Large intestine (tissue), 3 donors: ENCODE measurements around the gene PKN1. TPM values are rescaled to one million over a fixed set of nuclear protein-coding genes. Genes with fewer than 3 reads are reported as not detected.
"Not testable (repeated sequence)": the region's sequence is repeated elsewhere in the genome, so short reads cannot be mapped to it uniquely, and the experiment has no call there.

Experiments used
- DNase-seq, 2 donors: peaks; one replicate each; pipeline versions ENCODE4 v3.0.0 to v3.0.0-alpha.2; 2013
- H3K27ac ChIP-seq: one replicate; pipeline ENCODE4 v1.5.1; 2013; ENCODE audit warnings: low read length
- H3K27me3 ChIP-seq: 2 replicates; pipeline ENCODE4 v1.6.1; 2013; ENCODE audit warnings: low read length; ENCODE audit not compliant: control insufficient read depth, insufficient read depth
- H3K36me3 ChIP-seq: 2 replicates; pipeline ENCODE4 v1.6.1; 2013; ENCODE audit warnings: low read length; ENCODE audit not compliant: control insufficient read depth, insufficient read depth
- H3K4me1 ChIP-seq: one replicate; pipeline ENCODE4 v1.6.1; 2013; ENCODE audit warnings: low read length; ENCODE audit not compliant: control insufficient read depth, insufficient read depth
- H3K4me3 ChIP-seq: one replicate; pipeline ENCODE4 v1.5.1; 2013; ENCODE audit warnings: low read length
- H3K9me3 ChIP-seq: one replicate; pipeline ENCODE4 v1.6.1; 2013; ENCODE audit warnings: mild to moderate bottlenecking, low read depth, low read length, moderate library complexity; ENCODE audit not compliant: control insufficient read depth
- WGBS: methylation state at CpG from one replicate; pipeline ENCODE4 v1.1.5; 2013; ENCODE audit warnings: low lambda C conversion rate; ENCODE audit not compliant: insufficient coverage; 5-methylcytosine and 5-hydroxymethylcytosine counted together
- polyA plus RNA-seq: library from polyadenylated mRNA; unstranded; fragments of 120-200 nt; gene quantifications from one replicate; pipeline ENCODE4 v1.2.1, GENCODE V29; 2013

PKN1 gene
- polyA plus RNA-seq, 1 donor = 65.3 TPM

- H3K4me1 ChIP-seq = peaks cover 11% of the 10 kb centered on the region
- no CpG with 5 or more reads among the region's 16 CpGs for WGBS
- H3K4me3 ChIP-seq = no peak overlapping the region
- H3K27ac ChIP-seq = no peak overlapping the region
- H3K36me3 ChIP-seq = peaks cover 49% of the 10 kb centered on the region
- H3K27me3 ChIP-seq = no peaks in the 10 kb centered on the region
- no peak for DNase-seq
- H3K9me3 ChIP-seq = peaks cover 2% of the 10 kb centered on the region
Measured at GRCh38 chr19:14442891-14443631, 10.0 kb downstream of the PKN1 start.

- no peak overlapping the region for H3K27ac ChIP-seq
- peaks cover 2% of the 10 kb centered on the region for H3K9me3 ChIP-seq
- H3K27me3 ChIP-seq = no peaks in the 10 kb centered on the region
- DNase-seq = no peak
- peaks cover 11% of the 10 kb centered on the region for H3K4me1 ChIP-seq
- peaks cover 56% of the 10 kb centered on the region for H3K36me3 ChIP-seq
- WGBS = no CpG with 5 or more reads among the region's 14 CpGs
- H3K4me3 ChIP-seq = no peak overlapping the region
Measured at GRCh38 chr19:14443632-14444216, 10.6 kb downstream of the PKN1 start.

- Histone ChIP-seq H3K4me1 (no peaks in the 10 kb centered on the region), H3K27ac (no peak overlapping the region), H3K36me3 (peaks cover 79% of the 10 kb centered on the region), H3K27me3 (no peaks in the 10 kb centered on the region), H3K4me3 (no peak overlapping the region), H3K9me3 (peaks cover 6% of the 10 kb centered on the region)
- 100% methylated on average over 1 of the region's 10 CpGs for WGBS
- no peak for DNase-seq
Measured at GRCh38 chr19:14446336-14447036, 13.4 kb downstream of the PKN1 start.

GRCh38 chr19:14449321-14449720 is 16.2 kb downstream of the PKN1 start:
- Histone ChIP-seq H3K4me1 (no peaks in the 10 kb centered on the region), H3K36me3 (peaks cover 66% of the 10 kb centered on the region), H3K27ac (no peak overlapping the region), H3K27me3 (no peaks in the 10 kb centered on the region), H3K9me3 (peaks cover 6% of the 10 kb centered on the region), H3K4me3 (no peak overlapping the region)
- no peak for DNase-seq
- WGBS = no CpG with 5 or more reads among the region's 6 CpGs

- Histone ChIP-seq H3K9me3 (peaks cover 6% of the 10 kb centered on the region), H3K27me3 (no peaks in the 10 kb centered on the region), H3K4me1 (no peaks in the 10 kb centered on the region), H3K27ac (no peak overlapping the region), H3K4me3 (no peak overlapping the region), H3K36me3 (peaks cover 64% of the 10 kb centered on the region)
- DNase-seq = no peak
- WGBS = no CpG with 5 or more reads among the region's 30 CpGs
Measured at GRCh38 chr19:14450168-14450874, 17.2 kb downstream of the PKN1 start.

GRCh38 chr19:14450876-14451275 is 17.8 kb downstream of the PKN1 start:
- peaks cover 64% of the 10 kb centered on the region for H3K36me3 ChIP-seq

GRCh38 chr19:14452303-14452702 is 19.2 kb downstream of the PKN1 start:
- not testable (repeated sequence) for H3K27me3 ChIP-seq, H3K27ac ChIP-seq, H3K4me3 ChIP-seq, H3K4me1 ChIP-seq, H3K9me3 ChIP-seq, DNase-seq
- H3K36me3 ChIP-seq = peaks cover 52% of the 10 kb centered on the region
- 100% methylated on average over 1 of the region's 3 CpGs for WGBS

More at GRCh38 chr19:14450876-14451275, 17.8 kb downstream of the PKN1 start:
- Histone ChIP-seq H3K27ac (no peak overlapping the region), H3K27me3 (no peaks in the 10 kb centered on the region), H3K9me3 (peaks cover 6% of the 10 kb centered on the region), H3K4me1 (no peaks in the 10 kb centered on the region), H3K4me3 (no peak overlapping the region)
- no peak for DNase-seq
- 100% methylated on average over 2 of the region's 19 CpGs for WGBS

GRCh38 chr19:14459703-14460102 is 26.6 kb downstream of the PKN1 start:
- H3K4me3 ChIP-seq = no peak overlapping the region
- H3K27me3 ChIP-seq = no peaks in the 10 kb centered on the region
- no peaks in the 10 kb centered on the region for H3K4me1 ChIP-seq
- no peaks in the 10 kb centered on the region for H3K9me3 ChIP-seq
- WGBS = no CpG with 5 or more reads among the region's 5 CpGs
- peaks cover 47% of the 10 kb centered on the region for H3K36me3 ChIP-seq
- no peak overlapping the region for H3K27ac ChIP-seq
- no peak for DNase-seq

- H3K36me3 ChIP-seq = peaks cover 51% of the 10 kb centered on the region
- DNase-seq = no peak
- no peak overlapping the region for H3K27ac ChIP-seq
- H3K9me3 ChIP-seq = no peaks in the 10 kb centered on the region
- no peaks in the 10 kb centered on the region for H3K4me1 ChIP-seq
- no peaks in the 10 kb centered on the region for H3K27me3 ChIP-seq
- H3K4me3 ChIP-seq = no peak overlapping the region
- WGBS = 100% methylated on average over 2 of the region's 2 CpGs
Measured at GRCh38 chr19:14460935-14461334, 27.8 kb downstream of the PKN1 start.

GRCh38 chr19:14462401-14462800 is 29.3 kb downstream of the PKN1 start:
- not testable (repeated sequence) for DNase-seq
- peaks cover 60% of the 10 kb centered on the region for H3K36me3 ChIP-seq
- WGBS = no CpG with 5 or more reads among the region's 7 CpGs

More at GRCh38 chr19:14462401-14462800, 29.3 kb downstream of the PKN1 start:
- not testable (repeated sequence) for H3K9me3 ChIP-seq, H3K4me3 ChIP-seq, H3K27me3 ChIP-seq, H3K4me1 ChIP-seq, H3K27ac ChIP-seq
